HG02884 (cell line): Measurements from ENCODE around the gene STK25.
"Not testable (repeated sequence)": the region's sequence is repeated elsewhere in the genome, so short reads cannot be mapped to it uniquely, and the experiment has no call there.

Experiments
- ATAC-seq: cut with Tn5 transposase; IDR thresholded peaks from one replicate; pipeline ENCODE4 v1.9.1; 2021; ENCODE audit warnings: mild to moderate bottlenecking, moderate library complexity; ENCODE audit not compliant: unreplicated experiment

The STK25 gene

GRCh38 chr2:241511091-241511741, 2.8 kb upstream of the STK25 start:
- ATAC-seq = no peak

- ATAC-seq = no peak
These were observed 886 bp upstream of the STK25 start for GRCh38 chr2:241509155-241509784.

DNA sequence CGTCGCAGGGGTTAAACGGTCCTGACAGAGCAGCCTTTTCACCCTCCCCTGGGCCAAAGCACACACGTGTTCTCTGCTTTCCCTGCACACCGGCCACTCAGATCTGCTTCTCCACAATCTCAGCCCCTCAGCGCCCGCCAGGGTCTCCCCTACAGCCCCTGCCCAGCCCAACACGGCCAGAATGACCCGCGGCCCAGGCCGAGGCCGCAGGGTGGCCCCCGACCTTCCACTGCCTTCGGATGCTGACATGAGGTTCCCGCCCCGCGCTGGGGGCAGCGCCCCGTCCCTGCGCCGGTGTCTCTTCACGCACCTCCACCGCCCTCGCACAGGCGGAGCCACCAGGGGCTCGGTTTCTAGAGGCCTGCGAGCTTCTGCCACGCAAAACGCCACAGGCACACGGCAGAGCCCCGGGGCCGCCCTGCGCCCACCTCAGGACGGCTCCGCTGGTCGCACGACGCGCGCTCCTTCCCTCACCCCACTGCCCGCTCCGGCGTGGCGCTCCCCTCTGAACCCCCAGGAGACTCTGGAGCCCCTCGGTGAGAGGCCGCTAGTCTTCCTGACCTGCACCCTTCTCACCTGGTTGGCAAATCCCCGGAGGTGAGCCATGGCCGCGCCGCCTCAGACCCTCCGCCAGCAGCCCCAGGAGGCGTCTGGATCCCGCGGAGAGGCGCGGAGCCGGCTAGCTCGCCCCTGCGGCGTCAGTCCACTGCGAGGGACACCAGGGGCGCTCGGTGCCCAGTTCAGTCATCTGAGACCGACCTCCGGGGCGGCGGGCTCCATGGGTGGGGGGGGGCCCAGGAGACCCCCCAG, 749 bp downstream of the STK25 start:
- peak; percentile 21 for ATAC-seq

- no peak for ATAC-seq
These were observed 1.5 kb downstream of the STK25 start for GRCh38 chr2:241506793-241507429.

- ATAC-seq = not testable (repeated sequence)
These were observed 2.1 kb downstream of the STK25 start for GRCh38 chr2:241506317-241506716.

- ATAC-seq = no peak
These were observed 2.6 kb downstream of the STK25 start for GRCh38 chr2:241505781-241506201.

DNA sequence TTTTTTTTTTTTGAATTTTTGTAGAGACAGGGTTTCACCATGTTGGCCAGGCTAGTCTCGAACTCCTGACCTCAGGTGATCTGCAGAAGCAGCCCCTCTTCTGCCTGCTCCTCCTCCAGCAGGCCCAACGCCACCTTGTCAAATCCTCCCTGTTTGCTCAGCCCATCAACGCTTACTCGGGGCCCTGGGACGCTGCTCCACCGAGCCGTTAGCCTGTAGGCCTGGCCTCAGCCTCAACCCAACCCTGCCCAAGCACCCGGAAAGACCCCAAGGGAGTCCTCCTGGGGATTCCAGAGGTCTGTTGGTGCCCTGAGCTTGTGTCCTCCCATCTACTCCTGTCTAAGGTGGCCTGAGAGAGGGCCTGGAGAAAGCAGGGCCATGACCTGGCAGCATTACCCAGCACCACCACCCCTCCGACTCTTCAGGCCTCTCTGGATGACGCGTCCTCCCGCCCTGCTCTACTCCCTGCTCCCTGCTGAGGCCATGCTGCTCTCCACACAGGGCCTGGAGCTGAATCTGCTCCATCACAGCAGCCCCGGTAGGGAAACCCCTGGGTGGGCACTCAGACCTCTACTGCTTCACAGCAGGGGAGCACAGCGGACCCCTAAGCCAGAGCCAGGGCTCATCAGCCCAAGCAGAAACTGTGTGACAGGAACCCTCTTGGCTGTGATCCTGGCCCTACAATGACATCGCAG, 3.2 kb downstream of the STK25 start:
- no peak for ATAC-seq

DNA sequence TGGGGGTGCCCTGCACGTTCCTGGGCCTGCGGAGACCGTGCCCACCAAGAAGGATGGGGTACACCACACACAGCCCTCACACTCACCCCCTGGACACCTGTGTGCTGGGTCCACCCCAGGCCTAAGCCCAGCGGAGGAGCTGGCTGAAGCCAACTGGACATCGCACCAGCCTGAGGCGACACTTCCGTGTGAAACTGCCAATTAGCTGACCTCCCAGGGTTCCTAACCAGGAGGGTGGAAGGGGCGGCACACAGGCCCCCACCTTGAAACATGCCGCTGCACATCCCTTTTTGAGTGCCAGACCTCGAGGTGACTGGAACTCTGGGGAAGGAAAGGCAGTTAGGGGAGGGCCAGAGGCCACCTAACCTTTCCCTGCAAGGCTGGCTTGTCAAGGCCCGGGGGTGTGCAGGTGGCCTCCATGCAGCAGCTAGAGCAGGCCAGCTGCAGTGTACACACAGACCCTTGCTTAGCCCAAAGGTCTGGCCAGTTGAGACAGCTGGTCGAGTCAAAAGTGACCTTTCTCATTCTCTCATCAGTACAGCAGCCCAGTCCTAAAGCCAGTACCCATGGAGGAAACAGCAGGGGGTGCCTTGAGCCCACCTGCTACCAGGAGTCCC, 4.5 kb downstream of the STK25 start:
- ATAC-seq = no peak

DNA sequence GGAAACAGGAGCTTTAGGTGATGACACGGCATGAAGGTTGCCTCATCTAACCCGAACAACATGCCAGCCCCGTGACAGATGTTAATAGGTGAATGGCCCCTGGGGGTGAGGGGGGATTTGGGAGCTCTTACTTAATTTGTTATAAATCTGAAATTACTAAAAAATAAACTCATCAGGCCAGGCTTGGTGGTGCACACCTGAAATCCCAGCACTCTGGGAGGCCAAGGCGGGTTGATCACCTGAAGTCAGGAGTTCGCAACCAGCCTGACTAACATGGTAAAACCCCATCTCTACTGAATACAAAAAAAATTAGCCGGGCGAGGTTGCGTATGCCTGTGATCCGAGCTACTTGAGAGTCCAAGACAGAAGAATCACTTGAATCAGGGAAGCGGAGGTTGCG, 6.1 kb downstream of the STK25 start:
- ATAC-seq = no peak

DNA sequence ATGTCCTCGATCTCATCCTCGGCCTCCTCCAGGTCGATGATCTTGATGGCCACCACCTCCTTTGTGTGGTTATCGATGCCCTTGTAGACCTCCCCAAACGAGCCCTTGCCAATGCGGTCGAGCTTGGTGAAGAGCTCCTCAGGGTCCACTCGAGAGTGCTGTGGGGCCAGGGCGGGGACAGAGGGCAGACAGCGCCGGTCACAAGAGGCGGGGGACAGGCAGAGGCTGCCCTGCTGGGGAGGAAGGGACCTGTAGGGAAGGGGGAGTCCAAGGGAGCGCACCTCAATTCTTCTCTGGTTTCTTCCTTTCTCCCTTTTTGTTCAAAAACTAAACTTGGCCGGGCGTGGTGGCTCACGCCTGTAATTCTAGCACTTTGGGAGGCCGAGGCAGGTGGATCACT, 6.8 kb downstream of the STK25 start:
- no peak for ATAC-seq

- ATAC-seq = no peak
These were observed 7.3 kb downstream of the STK25 start for GRCh38 chr2:241501099-241501541.

- no peak for ATAC-seq
These were observed 7.9 kb downstream of the STK25 start for GRCh38 chr2:241500431-241500975.

DNA sequence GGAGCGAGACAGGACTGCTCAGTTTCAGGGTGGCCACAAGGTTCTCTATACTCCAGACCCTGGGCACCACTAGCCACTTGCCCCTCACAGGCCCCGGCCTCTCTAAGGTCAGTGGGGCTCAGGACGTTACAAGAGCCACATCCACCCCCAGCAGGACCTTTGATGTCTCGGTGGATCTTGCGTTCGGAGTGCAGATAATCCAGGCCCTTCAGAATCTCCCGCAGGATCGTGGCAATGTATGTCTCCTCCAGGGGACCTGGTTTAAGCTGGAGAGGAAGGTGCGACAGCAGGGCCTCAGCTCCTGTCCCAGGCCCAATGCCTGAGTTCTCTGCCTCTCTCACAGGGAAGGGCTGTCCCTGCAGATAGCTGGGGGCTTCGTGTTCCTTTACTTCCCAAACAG, 8.4 kb downstream of the STK25 start:
- ATAC-seq = no peak

- no peak for ATAC-seq
These were observed 9.0 kb downstream of the STK25 start for GRCh38 chr2:241499146-241499965.

GRCh38 chr2:241498115-241499070, 10.0 kb downstream of the STK25 start:
- ATAC-seq = no peak

DNA sequence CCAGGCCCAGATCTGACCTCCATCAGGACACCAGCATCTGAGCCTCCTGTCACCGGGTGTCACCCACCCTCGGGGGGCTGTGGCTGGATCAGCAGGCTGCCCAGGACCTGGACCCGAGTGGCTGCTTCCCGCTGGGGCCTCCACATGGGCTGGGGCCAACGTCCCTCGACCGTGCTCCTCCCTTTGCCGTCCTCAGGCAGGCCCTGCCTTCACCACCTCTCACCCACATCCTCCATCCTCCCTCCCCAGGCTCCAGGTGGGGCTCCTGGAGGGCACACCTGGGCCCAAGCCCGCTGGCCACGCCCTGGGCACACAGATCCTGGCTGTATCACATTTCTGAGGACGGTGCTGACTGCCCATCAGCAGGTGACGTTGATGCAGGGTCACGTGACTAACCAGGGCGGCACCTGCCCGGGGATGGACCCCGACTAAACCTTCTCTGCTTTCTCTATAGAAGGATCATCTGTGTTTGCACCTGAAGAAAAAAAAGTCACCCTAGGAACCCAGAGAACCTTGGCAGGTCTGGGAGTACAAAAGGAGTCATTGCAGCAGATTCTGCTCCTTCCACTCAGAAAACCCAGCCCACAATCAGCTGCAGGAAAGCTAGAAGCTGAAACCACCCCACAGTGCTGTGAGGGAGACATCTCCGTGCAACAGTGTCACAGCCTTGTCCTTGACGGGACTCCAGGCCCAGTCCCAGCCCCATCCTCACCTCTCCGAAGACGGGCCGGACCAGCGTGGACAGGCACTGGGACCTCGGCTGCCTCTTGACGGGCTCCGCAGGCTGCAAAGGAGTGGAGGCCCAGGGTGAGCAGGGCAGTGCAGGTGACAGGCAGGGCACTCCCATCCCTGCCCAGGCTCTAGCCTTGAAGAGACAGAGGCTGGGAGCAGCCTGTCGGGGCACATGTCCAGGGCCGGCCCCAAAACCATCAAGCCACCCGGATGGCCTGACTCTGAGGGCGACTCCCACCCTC, 11.2 kb downstream of the STK25 start:
- ATAC-seq = no peak
